CD4-positive, alpha-beta T cell treated with Interleukin-12 subunit alpha and Interleukin-12 subunit beta, for 1 hour (primary cell): ENCODE results near the gene ERAP2.

ENCODE experiments used
- DNase-seq: peaks from one replicate; pipeline ENCODE4 v3.0.0-alpha.2; 2020

The ERAP2 gene

DNA sequence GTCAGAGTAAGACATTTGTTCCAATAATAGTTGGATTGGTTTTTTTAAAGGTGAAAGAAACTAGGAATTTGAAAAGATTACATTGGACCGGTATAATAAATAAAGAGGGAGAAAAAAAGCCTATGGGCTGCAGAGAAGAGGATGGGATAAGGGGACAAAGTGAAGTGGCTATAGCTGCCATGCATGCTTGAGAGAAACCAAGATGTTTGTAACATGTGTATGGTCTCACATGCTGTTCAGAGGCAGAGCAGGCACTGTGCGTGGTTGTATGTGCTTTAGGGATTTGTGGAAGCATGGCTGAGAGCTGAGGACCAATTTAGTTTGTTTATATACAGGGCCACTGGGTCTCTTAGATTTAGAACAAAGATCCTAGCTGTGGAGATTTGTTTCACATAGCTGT, 92.3 kb downstream of the ERAP2 start:
- DNase-seq = no peak
